IPS-18c (cell line): ENCODE results near the gene HOXD12.
A peak's percentile ranks its signal among the peaks of the same experiment; 100 is the strongest.

Source experiments
- H3K4me3 ChIP-seq: 2 replicates; pipeline ENCODE4 v1.7.0; 2013; ENCODE audit warnings: low read depth, mild to moderate bottlenecking, low read length, moderate library complexity; ENCODE audit not compliant: insufficient read depth
- H3K9me3 ChIP-seq: one replicate; pipeline ENCODE4 v1.6.1; 2013; ENCODE audit warnings: mild to moderate bottlenecking, low read length, moderate library complexity; ENCODE audit not compliant: control insufficient read depth, insufficient read depth

The HOXD12 gene, protein sequence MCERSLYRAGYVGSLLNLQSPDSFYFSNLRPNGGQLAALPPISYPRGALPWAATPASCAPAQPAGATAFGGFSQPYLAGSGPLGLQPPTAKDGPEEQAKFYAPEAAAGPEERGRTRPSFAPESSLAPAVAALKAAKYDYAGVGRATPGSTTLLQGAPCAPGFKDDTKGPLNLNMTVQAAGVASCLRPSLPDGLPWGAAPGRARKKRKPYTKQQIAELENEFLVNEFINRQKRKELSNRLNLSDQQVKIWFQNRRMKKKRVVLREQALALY

DNA sequence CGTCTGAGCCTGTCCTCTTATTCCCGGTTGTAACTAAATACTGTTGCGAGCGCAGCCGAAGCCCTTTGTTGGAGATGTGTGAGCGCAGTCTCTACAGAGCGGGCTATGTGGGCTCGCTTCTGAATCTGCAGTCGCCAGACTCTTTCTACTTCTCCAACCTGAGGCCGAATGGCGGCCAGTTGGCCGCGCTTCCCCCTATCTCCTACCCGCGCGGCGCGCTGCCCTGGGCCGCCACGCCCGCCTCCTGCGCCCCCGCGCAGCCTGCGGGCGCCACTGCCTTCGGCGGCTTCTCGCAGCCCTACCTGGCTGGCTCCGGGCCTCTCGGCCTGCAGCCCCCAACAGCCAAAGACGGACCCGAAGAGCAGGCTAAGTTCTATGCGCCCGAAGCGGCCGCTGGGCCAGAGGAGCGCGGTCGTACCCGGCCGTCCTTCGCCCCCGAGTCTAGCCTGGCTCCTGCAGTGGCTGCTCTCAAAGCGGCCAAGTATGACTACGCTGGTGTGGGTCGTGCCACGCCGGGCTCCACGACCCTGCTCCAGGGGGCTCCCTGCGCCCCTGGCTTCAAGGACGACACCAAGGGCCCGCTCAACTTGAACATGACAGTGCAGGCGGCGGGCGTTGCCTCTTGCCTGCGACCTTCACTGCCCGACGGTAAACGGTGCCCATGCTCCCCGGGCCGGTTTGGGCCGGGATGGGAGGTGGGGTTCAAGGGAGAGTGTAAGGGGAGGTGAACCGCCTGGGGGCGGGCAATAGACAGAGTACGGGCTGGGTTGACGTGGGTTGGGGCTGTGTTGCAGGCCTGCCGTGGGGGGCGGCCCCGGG, at the start of gene HOXD12:
Gene HOXD12 (plus strand): TSS at position 68 of the 819 bp plus-strand sequence. CDS start 7 bp downstream, at position 75.
- peaks cover 2% of the 10 kb centered on the region for H3K9me3 ChIP-seq

DNA sequence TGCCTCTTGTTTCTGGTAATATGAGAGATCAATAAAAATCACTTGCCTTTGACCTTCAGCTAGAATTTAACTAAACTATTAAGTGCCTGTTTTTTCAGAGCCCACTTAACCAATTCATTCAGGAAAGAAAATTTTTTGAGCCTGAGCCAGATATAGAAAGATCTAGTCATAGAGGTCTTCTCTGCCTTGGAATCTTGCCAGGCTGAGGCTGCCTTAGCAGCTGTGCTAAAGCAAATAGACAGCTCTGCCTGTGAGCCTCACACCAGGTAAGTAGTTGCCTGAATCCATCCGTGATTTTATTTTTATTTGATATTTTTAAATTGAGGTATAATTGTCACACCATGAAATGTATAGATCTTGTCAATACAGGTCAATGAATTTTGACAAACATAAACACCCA, 43.2 kb upstream of the HOXD12 start:
- H3K9me3 ChIP-seq, result no peaks in the 10 kb centered on the region
- H3K4me3 ChIP-seq, result no peak overlapping the region

More for the DNA sequence above, at the start of gene HOXD12:
- H3K4me3 ChIP-seq, result peak within 1 kb of the TSS; percentile 20; the same call in 1 of the 2 replicates

DNA sequence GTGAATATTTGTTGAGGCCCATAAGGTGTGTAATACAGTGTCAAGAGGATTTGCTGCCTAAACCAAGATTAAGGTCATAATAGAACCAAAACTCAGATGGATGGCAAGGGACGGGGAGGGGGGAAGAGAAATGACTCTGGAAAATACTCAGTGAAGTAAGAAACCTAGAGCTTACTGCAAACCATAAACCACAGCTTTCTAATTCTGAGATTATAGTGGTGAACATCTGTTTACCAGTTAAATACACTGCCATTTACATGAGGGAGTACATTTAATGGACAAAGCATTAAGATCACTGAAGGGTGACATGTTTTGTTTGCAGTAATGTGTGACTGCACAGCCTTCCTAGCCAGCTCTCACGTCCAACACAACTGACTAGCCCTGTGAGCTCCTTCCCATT, 35.6 kb upstream of the HOXD12 start:
- Histone ChIP-seq H3K9me3 (peaks cover 9% of the 10 kb centered on the region), H3K4me3 (no peak overlapping the region)

DNA sequence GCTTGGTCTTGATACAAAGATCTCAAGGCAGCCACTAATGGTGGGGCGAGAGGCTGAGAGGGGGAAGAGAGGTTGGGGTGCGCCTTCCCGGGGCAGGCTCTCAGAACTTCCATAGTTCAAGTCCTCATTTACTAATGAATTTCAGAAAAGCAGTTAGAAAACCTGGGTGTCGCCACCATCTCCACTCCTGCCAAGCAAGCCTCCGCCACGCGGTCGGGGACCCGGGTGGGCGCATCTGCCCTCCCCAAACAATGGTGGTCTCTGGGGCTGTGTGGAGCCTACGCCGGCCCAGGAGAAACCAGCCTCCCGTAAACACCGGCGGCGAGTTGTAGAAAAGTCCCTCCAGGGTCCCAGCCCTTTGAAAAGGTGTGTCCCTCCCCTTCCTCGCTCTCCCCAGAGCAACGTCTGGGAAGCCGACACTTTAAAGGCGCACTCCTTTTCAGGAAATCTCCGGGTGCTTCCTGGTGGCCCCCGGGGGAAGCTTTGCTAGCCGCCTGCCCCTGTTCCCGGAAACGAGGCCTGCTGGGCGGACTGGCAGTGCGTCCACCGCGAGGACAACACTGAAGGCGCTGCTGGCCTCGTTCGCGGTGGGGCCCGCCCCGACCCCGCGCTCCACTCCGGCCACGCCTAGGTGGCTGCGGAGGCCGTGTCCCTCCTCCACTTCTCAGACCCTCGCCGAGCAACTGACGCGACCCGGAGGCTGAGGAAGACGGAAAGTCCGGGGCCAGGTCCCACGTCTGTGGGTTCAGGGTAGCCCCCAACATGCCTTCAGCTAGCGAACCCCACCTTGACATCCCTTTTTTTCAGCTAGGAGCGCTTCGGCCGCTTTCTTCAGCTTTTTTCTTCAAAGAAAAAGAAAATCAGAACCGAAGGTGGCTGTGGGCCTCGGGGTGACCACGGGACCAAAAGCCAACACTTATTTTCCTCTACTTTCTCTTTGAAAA, 32.7 kb upstream of the HOXD12 start:
- H3K4me3 ChIP-seq, result peak overlapping the region; percentile 28

DNA sequence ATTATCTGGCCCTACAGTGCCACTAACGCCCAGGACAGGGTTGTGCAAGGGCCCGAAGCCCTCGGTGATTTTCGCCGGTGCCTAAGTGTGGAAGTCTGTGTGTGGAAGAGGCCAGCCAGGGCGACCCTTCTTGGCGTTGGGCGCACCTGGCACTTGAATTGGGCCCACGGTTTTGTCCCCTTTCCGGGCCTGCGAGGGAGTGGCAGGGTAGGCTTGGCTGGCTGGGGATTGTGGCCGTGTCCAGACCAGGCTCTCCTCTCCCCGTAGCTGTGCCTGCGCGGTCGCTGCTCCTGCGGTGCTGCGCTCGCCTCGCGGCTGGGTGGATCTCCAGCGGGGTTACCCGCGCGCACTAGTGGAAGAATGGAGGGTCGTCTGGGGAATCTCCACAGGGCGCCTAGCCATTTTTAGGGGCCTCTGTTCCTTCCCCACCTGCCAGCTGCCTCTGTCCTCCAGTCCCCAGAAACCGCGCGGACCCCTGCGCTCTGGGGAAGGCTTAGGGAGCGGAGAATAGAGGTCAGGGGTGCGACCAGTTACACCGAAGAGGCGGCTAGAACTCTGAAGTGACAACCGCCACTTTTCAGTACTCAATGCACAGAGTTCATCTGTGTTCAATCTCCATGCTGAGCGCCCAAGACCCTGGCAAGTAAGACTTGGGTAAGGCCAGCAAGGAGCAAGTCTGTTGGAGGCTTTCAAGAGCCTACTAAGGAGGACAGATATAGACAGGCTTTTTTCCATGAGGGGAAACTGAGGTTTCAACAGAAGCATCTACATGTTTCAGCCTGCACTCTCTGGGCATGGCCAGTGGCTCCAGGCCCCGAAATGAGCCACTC, 31.8 kb upstream of the HOXD12 start:
- Histone ChIP-seq H3K4me3 (no peak overlapping the region; the same call in 1 of the 2 replicates), H3K9me3 (peaks cover 9% of the 10 kb centered on the region)

More for the DNA sequence above, 32.7 kb upstream of the HOXD12 start:
- H3K9me3 ChIP-seq, result peaks cover 9% of the 10 kb centered on the region

DNA sequence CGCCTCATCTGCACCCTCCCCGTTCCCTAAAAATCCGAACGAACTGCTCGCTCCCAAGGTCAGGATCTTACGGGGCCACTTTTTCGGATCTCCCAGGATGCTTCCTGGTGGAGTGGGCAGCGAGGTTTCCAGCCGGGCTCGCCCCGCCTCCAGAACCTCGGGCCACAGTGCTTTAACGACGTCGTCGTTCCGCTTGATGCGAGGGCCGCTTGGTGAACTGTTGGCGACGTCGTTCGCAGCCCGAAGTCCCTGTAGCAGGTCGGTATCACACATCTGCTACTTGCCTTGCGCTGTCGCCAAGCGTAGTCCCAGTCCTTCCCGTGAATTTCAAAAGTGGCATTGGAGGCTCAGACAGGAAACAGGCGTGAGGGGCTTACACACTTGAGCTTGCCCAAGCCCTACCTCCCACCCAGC, 31.2 kb upstream of the HOXD12 start:
- no peak overlapping the region; the same call in 1 of the 2 replicates for H3K4me3 ChIP-seq
- peaks cover 9% of the 10 kb centered on the region for H3K9me3 ChIP-seq

DNA sequence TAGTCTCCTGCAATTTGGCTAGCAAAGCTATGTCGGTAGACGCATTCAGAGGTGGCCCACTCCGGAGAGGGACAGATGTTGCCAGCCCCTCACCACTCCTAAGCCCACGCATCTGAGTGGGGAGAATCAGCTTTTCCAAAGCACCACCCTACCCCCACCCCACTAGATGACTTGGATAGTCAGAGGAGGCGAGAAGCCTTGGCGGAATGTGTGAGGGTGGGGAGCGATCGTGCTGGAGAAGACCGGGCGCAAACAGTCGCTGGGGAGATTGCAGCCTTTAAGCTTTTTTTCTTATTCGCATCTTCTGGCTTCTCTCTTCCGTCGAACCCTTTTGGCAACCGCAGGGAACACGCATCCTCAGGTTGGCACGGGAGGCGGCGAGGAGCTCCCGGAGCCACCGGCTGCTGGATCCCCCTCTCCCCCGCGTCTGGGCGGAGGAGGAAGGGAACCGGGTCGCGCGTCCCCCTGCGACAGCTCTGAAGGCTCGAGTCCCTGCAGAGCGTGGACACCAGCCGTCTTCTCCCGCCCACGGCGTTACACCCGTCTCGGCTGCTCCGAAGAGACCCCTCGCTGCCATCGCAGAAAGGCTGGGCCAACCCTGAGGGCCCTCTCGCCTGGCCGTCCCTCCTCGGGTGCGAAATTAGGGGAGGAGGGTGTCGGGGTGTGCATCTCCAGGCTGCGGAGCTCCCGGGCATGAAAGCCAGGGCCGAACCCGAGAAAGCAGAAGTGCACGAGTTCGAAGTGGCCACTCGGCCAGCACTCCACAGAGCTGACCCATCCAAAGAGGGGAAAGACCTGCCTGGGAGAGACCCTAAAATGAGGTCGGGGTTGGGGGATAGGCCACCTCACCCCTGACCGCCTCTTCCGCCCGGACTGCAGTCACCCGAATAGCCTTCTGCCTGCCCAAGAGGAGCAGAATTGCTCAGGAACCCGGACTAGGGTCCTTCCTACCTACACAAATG, 28.0 kb upstream of the HOXD12 start:
- H3K9me3 ChIP-seq, result peaks cover 5% of the 10 kb centered on the region
- no peak overlapping the region for H3K4me3 ChIP-seq

DNA sequence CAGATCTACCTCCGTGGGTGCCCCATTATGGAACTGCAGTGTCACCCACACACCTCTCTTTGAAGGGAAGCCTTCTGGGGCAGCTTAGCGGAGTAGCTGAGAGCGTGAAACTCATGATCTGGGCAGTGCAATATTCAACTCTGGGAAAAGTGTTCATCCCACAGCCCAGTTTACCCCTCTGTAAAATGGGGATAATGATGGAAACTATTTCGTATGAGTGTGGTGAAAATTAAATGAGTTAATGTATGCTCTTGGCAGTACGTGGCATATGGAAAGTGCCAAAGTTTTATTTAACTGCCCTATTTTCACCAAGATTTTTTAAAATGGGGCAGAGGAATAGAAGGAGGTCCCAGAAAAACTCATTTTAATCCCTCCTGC, 27.3 kb upstream of the HOXD12 start:
- Histone ChIP-seq H3K9me3 (no peaks in the 10 kb centered on the region), H3K4me3 (no peak overlapping the region)

DNA sequence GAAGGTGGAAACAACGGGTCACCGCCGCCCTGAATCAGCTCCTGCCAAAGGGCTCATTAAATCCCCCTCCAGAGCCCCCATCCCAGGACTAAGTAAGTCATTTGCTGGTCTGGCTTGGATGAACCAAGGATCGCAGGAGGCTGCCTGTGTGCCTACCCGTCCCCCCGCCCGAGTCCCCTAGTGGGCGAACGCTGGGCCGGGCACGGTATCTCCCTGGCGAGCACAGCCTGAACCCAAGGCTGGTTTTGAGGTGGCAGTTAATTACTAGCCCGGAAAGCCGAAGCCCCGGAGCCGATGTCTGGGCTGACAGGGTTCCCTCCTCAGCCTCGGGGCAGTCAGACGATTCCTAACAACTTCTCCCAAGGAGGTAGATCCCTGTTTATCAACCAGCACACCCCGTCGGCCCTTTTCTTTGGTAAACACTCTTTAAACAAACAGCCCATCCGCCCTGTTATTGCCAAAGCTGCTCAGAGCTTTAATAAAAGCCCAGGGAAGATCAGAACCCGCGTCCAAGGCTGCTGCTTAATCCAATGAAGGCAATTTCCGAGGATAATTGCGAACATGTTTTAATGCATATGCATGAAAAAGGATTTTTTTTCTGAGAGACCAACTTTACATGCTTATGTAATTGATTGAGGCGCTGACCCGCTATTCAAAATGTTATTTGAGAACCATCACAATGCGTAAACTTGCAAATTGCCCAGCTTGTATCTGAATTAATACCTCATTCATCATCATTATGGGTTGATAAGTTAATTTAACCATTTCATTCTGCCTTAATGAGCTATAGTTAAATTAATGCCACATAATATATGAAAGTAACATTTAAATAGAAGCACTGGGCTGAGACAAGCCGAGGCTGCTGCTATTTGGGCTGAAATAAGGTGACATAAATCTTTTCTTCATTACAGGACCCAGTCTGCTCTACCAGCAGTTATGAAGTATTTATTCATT, 26.4 kb upstream of the HOXD12 start:
- H3K4me3 ChIP-seq, result no peak overlapping the region
- H3K9me3 ChIP-seq, result no peaks in the 10 kb centered on the region

DNA sequence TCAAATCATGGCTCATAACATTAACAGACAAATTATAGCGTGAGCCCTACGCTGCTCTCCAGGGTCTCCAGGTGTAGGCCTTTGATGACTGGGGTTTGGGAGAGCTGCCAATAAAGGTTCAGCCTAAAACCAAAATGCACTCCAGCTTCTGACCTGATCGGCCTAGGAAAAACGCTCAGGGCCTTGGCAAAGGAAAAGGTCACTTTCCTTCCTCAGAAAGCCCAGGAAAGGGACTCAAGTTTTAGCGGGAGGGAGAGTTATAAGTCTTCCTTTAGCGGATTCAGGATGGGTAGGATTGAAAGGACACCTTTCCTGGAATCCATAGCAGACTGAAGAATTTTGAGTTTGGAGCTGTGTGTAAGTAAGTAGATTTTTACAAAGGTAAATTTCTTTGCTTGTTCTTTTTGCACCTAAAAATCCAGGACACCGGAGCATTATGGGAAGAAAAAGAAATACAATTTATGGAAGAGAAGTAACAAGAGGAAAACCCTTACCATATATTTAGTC, 24.6 kb upstream of the HOXD12 start:
- H3K4me3 ChIP-seq, result no peak overlapping the region
- peaks cover 2% of the 10 kb centered on the region for H3K9me3 ChIP-seq

DNA sequence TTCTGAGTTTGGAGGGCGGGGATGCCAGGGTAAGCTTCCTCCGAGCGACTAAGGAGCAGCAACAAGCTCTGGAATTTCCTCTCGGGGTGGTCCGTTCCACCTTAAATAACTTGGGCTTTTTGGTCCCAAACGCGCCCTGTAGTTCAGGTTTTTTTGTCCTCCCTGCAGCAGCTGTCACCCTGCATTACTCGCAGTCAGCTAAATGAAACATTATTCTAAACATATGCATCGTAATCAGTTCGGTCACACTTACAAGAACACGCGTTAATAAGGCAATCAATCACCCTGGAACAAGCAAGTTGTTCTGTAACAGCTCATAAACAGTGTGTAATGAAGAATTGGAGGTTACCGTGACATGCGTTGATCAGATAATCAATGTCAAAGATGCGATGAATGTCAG, 24.1 kb upstream of the HOXD12 start:
- H3K9me3 ChIP-seq, result peaks cover 2% of the 10 kb centered on the region
- no peak overlapping the region for H3K4me3 ChIP-seq

DNA sequence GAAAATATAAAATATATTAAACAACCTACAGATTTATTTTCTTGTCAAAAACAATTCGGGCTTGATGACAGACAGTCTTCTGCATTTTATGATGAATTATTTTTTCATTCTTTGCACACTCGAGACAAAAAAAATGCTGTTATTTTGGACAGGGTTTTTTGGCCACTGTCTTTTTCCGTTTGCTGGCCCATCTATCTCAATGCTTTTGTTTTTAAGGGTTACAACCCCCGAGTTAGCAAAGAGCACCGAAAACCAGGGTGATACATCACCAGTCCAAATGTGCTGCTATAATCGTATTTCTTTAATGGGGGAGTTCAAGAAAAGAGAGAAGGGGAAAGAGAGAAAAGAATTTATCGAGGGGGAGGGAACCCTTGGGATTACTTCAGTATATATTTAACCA, 23.5 kb upstream of the HOXD12 start:
- H3K4me3 ChIP-seq, result no peak overlapping the region

DNA sequence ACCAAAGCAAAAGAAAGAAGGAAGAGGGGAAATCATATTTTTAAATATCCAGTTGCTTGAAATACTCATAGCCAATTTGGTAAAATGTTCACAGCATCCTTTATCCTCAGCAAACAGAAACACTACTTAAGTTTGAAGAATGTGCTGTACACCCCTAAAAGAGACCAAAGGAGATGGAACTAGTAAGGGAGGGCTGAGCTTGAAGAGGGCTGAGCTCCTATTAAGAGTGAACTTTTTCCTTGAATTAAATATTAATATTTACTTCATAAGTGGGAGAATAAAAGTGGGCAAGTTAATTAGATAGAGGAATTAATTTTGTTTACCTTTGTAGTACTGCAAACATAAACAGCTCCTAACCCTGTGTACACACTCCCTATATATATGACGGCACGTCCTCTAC, 22.8 kb upstream of the HOXD12 start:
- no peak overlapping the region for H3K4me3 ChIP-seq
- peaks cover 2% of the 10 kb centered on the region for H3K9me3 ChIP-seq

More for the DNA sequence above, 23.5 kb upstream of the HOXD12 start:
- H3K9me3 ChIP-seq, result peaks cover 2% of the 10 kb centered on the region

DNA sequence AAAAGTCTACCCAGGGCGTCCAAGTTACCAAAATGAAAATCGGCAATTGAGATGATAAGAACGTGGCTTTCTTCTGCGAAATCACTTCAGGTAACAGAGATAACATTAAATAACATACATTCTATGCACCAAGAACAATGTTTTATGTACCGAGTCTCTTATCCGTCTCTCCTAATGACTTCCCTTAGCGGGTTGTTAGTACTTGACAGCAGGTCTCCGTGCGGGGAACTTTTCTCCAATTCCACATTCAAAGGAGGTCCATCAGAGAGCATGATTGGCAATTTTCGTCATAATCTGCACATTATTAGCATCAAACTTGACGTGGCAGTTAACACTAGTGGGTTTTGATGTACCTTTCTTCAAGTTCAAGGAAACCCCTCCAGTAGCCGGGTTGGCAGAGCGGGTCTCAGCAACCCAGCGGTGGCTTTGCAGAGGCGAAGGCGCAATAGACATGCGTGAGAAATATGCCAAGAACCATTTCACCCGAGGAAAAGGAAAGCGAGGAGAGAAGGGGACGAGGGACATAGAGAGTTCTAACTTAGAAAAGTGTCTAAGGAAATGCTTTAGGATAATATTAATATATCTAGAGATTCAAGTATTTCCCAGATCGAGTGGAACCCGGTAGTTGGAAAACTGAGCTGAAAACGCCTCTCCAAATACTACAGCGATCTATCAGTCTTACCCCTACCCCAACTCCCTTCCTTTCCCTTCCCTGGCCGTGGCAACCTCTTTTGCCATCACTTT, 20.9 kb upstream of the HOXD12 start:
- peak overlapping the region; percentile 1; the same call in 1 of the 2 replicates for H3K4me3 ChIP-seq
- H3K9me3 ChIP-seq, result peaks cover 5% of the 10 kb centered on the region
